Stimulated activated CD8-positive, alpha-beta memory T cell treated with anti-CD3 and anti-CD28 coated beads, Interleukin-4, amount 100 ng/mL, for 24 hours (primary cell): ENCODE results near the gene PRPF6.
"Not testable (repeated sequence)": the region's sequence is repeated elsewhere in the genome, so short reads cannot be mapped to it uniquely, and the experiment has no call there.

Experiments
- DNase-seq: peaks from one replicate; pipeline ENCODE4 v3.0.0-alpha.2; 2020; ENCODE audit warnings: low read depth

The PRPF6 gene

DNA sequence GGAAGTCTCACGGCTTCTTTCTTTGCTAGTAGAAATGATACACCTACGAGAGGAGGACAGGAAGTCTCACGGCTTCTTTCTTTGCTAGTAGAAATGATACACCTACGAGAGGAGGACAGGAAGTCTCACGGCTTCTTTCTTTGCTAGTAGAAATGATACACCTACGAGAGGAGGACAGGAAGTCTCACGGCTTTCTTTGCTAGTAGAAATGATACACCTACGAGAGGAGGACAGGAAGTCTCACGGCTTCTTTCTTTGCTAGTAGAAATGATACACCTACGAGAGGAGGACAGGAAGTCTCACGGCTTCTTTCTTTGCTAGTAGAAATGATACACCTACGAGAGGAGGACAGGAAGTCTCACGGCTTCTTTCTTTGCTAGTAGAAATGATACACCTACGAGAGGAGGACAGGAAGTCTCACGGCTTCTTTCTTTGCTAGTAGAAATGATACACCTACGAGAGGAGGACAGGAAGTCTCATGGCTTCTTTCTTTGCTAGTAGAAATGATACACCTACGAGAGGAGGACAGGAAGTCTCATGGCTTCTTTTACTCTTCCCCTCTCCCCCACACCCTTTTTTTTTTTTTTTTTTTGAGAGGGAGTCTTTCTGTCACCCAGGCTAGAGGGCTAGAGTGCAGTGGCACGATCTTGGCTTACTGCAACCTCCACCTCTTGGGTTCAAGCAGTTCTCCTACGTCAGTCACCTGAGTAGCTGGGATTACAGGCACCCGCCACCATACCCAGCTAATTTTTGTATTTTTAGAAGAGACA lies 31.6 kb downstream of the PRPF6 start:
- DNase-seq, result not testable (repeated sequence)

DNA sequence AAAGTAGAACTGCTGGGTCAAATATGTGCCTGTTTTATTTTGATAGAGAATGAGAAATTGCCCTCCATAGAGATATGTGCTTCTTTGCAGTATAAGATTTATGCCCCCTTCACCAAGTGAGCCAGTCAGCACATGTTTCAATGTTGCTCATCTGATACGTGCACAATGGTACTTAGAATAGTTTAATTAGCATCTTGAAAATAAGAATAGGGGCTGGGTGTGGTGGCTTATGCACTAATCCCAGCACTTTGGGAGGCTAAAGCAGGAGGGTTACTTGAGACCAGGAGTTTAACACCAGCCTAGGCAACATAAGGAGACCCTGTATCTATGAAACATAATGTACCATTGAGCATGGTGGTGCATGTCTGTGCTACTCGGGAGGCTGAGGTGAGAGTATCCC lies 34.7 kb downstream of the PRPF6 start:
- DNase-seq, result no peak

DNA sequence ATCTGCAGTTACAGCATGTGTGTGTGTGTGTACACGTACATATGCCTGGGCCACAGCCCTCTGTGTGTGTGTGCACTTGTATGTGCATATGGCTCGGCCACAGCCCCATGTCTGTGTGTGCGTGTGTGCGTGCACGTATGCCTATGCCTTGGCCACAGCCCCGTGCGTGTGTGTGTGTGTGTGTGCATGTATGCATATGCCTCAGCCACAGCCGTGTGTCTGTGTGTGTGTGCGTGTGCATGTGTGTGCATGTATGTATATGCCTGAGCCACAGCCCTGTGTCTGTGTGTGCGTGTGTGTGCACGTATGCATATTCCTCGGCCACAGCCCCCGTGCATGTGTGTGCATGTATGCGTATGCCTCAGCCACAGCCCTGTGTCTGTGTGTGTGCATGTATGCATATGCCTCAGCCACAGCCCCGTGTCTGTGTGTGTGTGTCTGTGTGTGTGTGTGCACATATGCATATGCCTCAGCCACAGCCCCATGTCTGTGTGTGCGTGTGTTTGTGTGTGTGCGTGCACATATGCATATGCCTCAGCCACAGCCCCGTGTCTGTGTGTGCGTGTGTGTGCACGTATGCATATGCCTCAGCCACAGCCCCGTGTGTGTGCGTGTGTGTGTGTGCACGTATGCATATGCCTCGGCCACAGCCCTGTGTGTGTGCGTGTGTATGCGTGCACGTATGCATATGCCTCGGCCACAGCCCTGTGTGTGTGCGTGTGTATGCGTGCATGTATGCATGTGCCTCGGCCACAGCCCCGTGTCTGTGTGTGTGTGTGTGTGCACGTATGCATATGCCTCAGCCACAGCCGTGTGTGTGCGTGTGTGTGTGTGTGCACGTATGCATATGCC lies 40.4 kb downstream of the PRPF6 start:
- DNase-seq, result no peak

DNA sequence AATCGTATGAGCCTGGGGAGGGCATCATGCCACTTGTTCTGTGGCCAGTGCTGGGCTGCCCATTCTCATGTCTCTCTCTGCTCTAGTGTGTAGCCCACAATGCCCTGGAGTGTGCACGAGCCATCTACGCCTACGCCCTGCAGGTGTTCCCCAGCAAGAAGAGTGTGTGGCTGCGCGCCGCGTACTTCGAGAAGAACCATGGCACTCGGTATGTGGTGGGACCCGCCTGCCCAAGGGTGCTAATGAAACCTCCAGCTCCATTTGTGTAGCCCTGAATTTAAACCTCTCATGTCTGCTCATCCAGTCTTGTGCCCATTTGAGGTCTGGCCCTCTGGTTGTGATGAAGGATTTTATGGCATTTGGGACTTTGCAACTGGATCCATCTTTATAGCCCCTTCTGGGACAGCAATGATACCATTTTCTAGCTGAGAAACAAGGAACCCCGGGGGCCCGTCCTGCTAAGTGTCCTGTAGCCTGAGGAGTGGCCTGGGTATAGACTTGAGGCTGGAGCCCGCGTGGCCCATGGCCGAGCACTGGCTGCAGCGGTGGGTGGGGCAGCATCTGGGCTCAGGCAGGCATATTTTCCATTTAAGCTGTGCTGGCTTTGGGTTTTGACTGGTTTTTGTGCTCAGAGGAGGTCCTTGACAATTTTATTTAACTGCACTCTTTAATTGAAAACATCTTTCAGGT lies 41.9 kb downstream of the PRPF6 start:
- DNase-seq, result no peak

DNA sequence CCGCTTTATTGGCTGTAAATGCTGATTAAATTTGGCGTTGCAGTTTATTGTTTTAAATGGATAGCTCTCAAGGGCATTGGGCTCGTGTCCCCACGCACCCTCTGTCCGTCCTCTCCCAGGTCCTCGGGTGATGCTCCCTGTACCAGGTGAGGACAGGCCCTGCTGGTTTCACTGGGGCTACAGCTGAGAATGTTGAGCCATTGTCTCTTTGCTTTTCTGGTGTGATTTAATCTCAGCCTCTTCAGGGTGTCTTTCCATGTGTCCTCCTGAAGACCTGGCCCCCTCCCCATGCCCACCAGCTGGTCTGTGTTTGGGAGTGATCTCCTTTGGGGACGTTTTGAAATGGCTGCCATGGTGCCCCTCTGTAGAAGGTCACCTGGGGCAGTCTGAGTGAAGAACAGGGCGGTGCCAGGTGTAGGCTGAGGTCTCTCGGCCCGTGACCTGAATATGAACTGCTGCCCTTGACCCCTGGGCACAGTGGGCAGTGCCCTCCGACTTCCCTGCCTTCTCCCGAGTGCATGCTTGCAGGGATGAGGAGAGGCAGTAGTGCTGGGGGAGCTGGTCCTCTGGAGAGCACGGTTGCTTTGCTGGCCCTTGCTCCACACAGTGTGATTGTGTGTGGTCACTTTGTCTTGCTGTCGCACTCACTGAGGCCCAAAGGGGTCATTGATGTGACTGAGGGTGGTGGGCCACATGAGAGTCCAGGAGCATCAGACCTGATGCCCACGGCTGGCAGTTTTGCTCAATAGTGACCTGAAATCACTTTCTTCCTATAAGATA lies 42.6 kb downstream of the PRPF6 start:
- DNase-seq, result no peak

DNA sequence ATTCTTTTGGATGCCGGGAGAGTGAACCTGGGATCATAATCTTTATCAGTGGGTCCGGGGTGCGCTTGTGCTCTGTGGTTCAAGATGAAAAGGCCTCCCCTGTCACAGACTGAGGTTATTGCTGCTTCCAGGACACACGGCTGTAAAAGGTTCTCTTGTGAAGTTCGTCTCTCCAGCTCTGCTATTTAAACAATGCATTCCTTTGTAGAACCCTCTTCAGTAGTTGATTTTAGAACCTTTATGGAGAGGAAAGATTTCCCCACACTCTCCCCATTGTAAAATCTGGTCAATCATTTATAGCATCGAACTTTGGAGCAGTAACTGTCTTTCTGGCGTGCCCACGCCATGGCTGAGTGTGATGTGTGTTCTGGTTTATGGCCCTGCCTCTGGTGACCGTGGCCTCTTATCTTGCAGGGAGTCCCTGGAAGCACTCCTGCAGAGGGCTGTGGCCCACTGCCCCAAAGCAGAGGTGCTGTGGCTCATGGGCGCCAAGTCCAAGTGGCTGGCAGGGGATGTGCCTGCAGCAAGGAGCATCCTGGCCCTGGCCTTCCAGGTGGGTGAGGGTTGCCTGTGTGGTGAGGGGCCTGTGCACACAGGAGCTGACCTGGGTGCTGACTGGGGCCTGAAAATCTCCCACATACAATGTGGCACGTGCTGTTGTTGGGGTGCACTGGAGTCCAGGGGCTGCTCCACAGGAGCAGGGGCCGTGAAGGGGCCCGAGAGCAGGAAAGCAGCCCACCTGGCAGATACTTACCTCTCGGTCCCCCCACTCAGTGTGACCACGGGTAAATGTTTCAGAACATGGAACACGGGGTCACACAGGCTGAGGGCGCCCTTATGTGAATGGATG lies 43.4 kb downstream of the PRPF6 start:
- no peak for DNase-seq

DNA sequence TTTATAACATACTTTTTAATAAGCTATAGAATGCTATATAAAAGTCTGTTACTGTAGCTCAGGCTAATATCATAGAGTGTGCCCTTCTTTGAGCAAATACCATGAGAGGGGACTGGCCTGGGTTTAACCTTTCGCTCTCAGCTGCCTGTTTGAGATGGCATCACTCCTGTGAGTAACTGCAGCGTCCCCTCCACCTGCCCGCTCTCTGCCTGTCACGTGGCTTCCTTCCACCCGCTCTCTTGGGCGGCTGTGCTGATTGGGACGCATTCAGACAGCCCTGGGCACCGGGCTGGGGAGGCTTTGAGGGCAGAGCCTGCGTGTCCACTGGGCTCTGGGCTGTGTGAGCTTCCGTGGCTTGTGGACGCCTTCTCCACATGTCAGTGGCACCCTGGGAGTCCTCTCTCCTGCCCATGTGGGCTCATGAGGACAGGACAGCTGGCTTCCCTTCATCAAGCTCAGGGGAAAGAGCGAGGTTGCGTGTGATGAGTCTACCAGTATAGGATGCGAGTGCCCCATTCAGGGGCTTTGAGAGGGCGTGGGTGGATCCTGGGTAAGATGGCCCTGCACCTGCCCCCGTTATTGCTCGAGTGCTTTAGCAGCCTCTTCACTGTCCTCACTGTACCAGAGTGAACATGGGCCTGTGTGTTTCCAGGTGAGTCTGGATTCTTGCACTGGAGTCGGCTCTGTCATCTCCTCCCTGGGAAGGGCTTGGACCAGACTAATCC lies 44.3 kb downstream of the PRPF6 start:
- no peak for DNase-seq

DNA sequence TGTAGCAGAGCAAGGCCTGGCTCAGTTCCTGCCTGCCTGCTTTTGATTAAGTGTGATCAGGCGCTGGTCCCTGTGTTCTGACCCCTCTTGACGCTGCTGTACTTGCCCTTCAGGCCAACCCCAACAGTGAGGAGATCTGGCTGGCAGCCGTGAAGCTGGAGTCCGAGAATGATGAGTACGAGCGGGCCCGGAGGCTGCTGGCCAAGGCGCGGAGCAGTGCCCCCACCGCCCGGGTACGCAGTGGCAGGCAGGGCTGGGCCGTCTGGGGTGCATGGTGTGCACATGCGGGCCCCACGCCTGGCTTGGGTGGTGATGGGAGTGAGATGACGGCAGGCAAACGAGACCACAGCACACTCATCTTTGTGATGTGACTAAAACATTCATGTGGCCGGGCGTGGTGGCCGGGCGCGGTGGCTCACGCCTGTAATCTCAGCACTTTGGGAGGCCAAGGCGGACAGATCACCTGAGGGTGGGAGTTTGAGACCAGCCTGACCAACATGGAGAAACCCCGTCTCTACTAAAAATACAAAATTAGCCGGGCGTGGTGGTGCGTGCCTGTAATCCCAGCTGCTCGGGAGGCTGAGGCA lies 45.0 kb downstream of the PRPF6 start:
- DNase-seq, result no peak

DNA sequence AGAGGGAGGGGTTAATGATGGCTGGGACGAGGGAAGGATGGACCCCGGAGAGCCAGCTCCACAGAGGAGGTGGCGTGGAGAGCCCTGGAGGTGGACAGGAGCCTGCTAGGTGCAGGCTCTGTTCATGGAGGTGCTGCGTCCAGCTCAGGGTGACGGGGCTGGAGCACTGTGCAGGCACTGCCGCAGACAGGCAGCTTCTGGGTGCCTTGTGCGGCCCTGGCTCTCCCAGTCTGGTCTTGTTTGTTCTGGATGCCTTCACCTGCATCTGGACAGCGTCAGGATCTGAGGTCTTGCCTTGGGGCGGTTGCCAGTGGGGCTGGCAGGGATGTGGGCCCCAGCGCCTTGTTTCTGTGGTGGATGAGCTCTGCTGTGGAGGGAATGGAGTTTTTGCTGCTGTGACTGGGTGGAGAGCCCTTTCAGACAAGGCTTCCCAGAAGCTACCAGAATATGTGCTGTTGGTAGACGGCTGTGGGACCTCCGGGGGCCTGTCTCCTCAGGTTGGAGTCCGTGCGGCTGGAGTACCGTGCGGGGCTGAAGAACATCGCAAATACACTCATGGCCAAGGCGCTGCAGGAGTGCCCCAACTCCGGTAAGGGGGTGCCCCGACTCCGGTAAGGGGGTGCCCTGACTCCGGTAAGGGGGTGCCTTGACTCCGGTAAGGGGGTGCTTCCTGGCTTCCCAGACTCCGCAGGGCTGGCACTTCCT lies 47.2 kb downstream of the PRPF6 start:
- no peak for DNase-seq

DNA sequence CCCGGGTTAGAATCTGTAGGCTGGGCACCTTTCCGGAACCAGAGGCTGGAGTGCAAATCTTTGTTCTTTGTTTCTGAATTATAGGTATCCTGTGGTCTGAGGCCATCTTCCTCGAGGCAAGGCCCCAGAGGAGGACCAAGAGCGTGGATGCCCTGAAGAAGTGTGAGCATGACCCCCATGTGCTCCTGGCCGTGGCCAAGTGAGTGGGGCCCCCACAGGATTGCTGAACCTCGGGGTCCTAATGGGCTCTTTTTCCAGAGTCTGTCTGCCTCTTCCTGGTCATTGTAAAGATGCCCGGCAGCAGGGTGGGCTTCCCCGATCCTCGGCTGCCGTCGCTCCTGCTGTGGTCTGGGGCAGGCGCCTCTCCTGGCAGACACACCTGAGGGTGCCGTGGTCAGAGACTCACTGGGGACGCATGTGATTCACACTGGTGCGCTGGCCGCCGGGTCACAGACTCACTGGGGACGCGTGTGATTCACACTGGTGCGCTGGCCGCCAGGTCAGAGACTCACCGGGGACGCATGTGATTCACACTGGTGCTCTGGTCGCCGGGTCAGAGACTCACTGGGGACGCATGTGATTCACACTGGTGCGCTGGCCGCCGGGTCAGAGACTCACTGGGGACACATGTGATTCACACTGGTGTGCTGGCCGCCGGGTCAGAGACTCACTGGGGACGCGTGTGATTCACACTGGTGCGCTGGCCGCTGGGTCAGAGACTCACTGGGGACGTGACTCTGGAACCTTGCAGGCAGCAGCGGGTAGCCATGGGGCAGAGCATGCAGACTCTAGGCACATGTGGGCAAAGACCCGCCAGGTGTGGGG lies 48.6 kb downstream of the PRPF6 start:
- DNase-seq, result no peak

DNA sequence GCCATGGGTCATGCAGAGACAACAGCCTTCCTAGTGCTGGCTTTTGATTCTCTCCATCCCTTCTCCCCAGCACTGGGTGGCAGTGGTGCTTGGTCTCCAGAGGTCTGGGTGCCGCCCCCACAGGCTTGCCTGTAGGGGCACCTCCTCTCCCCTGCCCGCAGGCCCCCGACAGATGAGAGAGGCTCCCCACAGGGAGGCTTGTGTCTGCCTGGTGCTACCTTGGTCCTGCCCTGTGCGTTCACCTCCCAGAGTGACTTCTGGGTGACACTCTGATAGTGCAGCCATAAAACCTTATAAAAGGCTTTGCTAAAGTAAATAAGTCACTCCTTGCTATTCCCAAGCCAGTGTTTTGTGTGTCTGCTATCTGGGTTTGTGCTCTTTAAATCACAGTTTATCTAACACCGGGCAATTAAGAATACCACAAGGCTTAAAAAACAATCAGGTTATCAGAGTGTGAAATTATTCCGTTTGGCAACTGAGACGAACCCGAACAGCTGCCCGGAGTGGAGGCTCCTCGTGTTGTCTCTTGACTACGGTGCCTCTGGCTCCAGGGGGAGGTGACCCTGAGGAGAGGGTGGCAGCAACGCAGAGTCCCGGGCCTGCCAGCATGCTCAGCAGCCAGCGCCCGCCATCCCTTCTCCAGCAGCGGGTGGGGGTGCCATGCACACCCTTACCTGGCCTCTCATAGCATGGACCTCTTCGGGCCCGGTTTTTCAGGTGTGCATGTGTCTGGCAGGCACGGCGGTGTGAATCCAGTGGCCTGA lies 49.6 kb downstream of the PRPF6 start:
- no peak for DNase-seq

DNA sequence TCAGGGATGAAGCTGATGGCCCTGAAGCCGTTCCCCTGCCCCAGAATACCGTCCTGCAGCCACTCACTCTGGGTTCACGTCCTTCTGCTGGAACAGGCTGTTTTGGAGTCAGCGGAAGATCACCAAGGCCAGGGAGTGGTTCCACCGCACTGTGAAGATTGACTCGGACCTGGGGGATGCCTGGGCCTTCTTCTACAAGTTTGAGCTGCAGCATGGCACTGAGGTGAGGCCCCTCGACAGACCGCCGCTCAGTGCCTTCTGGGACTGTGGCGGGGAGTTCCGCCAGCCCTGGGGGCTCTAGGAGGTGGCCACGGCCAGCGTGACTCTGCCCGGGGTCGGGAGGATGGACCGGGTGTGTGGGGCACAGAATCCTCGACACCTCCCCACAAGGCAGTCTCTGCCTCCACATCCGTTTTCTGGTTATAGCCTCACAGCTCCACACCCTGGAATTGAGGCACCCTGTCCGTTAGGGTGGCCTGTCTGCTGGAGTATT lies 50.9 kb downstream of the PRPF6 start:
- no peak for DNase-seq

DNA sequence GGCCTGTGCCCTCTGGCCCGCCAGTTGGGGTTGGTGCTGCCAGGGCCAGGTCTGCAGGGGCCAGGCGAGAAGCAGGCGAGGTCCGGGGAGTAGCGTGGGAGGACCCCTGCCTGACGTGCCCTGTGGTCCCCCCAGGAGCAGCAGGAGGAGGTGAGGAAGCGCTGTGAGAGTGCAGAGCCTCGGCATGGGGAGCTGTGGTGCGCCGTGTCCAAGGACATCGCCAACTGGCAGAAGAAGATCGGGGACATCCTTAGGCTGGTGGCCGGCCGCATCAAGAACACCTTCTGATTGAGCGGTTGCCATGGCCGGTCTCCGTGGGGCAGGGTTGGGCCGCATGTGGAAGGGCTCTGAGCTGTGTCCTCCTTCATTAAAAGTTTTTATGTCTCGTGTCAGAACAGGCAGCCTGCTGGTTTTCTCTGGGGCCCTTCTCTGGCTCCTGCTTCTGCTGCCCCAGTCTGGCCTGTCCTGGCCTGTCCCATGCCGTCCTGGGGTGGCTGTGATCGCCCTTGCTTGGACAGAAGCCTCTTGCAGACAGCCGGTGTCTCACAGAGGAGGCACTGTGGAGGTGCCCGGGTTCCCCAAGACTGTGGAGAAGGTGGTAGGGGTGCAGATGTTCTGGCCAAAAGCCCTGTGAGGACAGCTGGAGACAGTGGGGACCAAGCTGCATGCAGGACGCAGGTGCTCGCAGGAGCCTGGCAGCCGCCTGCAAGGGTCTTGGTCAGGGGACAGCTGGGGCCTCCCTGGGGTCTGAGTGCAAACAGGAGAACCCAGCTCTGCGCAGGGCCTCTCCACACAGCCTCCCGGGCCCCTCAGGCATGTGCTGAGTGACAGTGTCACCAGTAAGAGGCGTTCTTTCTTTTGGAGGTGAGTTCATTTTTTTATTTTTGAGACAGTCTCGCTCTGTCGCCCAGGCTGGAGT lies 52.0 kb downstream of the PRPF6 start:
- no peak for DNase-seq

DNA sequence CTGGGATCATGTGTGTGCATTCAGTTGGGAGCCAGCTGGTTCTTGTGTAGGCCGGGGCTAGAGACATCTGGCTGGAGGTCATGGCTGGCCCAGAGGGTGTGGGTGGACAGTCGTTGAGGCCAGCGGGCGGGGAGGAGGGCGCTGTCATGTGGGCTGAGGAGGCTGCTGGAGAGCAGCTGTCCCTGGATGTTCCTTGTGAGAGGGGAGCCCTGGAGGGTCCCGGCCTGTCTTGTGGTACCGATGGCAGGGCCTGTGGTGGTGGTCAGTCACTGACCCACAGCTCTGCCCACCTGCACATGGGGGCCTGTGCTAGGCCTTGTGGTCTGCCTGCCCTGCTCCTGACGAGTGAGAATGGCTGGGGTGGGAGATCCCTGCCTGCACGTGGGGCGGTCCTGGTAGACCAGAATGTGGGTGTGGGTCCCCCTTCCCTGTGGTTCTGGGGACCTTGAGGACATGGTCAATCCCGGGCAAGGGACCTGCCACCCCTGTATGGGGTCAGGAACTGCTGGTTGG lies 53.1 kb downstream of the PRPF6 start:
- DNase-seq, result no peak

DNA sequence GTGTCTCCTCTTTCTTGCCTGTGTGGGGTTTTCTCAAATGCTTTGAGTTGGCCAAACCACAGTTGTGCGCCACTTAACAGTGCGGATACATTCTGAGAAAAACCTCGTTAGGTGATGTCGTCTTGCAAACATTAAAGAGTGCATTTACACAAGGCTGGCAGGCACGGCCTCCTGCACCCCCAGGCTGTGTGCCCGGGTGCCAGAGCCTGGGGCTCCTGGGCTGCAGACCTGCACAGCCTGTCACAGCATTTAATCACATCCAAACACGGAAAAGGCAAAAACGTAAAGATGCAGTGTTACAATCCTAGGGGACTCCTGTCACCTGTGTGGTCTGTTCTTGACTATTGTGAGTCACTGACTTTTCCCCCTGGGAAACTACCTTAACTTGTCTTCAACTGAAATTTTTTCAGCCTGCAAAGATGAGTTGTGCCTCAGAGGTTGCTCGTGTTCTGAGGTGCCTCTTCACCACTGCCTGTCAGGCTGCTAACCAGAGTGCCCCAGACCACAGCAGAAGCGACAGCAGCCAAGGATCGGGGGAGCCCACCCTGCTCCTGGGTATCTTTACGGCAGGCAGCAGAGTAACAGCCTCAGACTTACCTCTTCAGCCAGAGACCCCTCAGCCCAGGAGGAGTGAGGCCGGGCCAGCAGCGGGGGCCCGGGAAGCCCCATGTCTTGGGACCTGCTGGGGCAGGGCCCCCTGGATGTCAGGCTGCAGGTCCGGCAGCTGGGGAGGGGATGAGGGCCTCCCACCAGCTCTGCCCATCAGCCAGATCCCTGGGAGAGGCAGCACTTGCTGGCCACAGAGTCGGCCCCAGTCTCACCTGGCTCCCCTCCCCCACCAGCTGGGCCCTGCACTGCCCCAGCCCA lies 54.4 kb downstream of the PRPF6 start:
- no peak for DNase-seq
